Liver (tissue), 3 donors: ENCODE data around the gene GCN1.

Experiments
- ATF3 ChIP-seq: IDR thresholded peaks from 2 replicates; pipeline ENCODE4 v1.6.1; 2016; ENCODE audit warnings: antibody characterized with exemption
- CTCF ChIP-seq: fragments of 150-350 bp; IDR thresholded peaks from 2 replicates; pipeline ENCODE4 v1.5.1; 2017; ENCODE audit warnings: improper control_type of control experiment, low read depth, low read length; ENCODE audit not compliant: missing input control
- EGR1 ChIP-seq, 2 donors: IDR thresholded peaks; 2 replicates each; pipeline ENCODE4 v1.6.1; 2016 to 2018; ENCODE audit warnings: antibody characterized with exemption in 2 of 2, low read depth in 2 of 2
- GABPA ChIP-seq, 2 donors: IDR thresholded peaks in 1 of 2; conservative IDR thresholded peaks in 1 of 2; 2 replicates each; pipeline ENCODE4 v1.6.1; 2016; ENCODE audit warnings: antibody characterized with exemption in 2 of 2, mild to moderate bottlenecking in 1 of 2, moderate library complexity in 1 of 2
- HNF4A ChIP-seq, 2 donors: conservative IDR thresholded peaks; 2 replicates each; pipeline ENCODE4 v1.6.1; 2016; ENCODE audit warnings: antibody characterized with exemption in 2 of 2, mild to moderate bottlenecking in 2 of 2
- HNF4G ChIP-seq: IDR thresholded peaks from 2 replicates; pipeline ENCODE4 v1.6.1; 2016; ENCODE audit warnings: antibody characterized with exemption
- MAX ChIP-seq: IDR thresholded peaks from 2 replicates; pipeline ENCODE4 v1.6.1; 2016; ENCODE audit warnings: antibody characterized with exemption
- NR2F2 ChIP-seq: IDR thresholded peaks from 2 replicates; pipeline ENCODE4 v1.6.1; 2016; ENCODE audit warnings: antibody characterized with exemption
- RAD21 ChIP-seq, 2 donors: IDR thresholded peaks; 2 replicates each; pipeline ENCODE4 v1.6.1; 2016; ENCODE audit warnings: antibody characterized with exemption in 2 of 2, mild to moderate bottlenecking in 2 of 2
- REST ChIP-seq: IDR thresholded peaks from 2 replicates; pipeline ENCODE4 v1.6.1; 2016; ENCODE audit warnings: antibody characterized with exemption, mild to moderate bottlenecking
- SP1 ChIP-seq: IDR thresholded peaks from 2 replicates; pipeline ENCODE4 v1.6.1; 2018; ENCODE audit warnings: antibody characterized with exemption, mild to moderate bottlenecking
- TAF1 ChIP-seq: conservative IDR thresholded peaks from 2 replicates; pipeline ENCODE4 v1.6.1; 2016; ENCODE audit warnings: antibody characterized with exemption, mild to moderate bottlenecking
- YY1 ChIP-seq: IDR thresholded peaks from 2 replicates; pipeline ENCODE4 v1.6.1; 2016; ENCODE audit warnings: antibody characterized with exemption, mild to moderate bottlenecking
- ZBTB33 ChIP-seq: IDR thresholded peaks from 2 replicates; pipeline ENCODE4 v1.6.1; 2016; ENCODE audit warnings: antibody characterized with exemption
- donor health status: healthy.
- donor health status: healthy.

- no peak for TF ChIP-seq CTCF
- TF ChIP-seq TAF1 = no peak
- no peak for TF ChIP-seq REST
- TF ChIP-seq EGR1 (IDR thresholded peaks at IDR 0.05; ENCODE audit: low read depth in 2 of 2) = no peak
- TF ChIP-seq HNF4G = no peak
- TF ChIP-seq NR2F2 = no peak
- TF ChIP-seq RAD21 (IDR thresholded peaks at IDR 0.05) = no peak
- no peak for TF ChIP-seq YY1
- no peak for TF ChIP-seq MAX
- TF ChIP-seq HNF4A (conservative IDR thresholded peaks at IDR 0.05) = no peak
- TF ChIP-seq ZBTB33 = no peak
- no peak for TF ChIP-seq GABPA (IDR thresholded peaks at IDR 0.05 in 1 of 2, conservative IDR thresholded peaks at IDR 0.05 in 1 of 2)
- no peak for TF ChIP-seq ATF3
- no peak for TF ChIP-seq SP1
Measured at GRCh38 chr12:120175062-120175461, 19.5 kb downstream of the GCN1 start.
